Measurements from ENCODE around the gene GRM1.
A peak's percentile ranks its signal among the peaks of the same experiment; 100 is the strongest.

The GRM1 gene

DNA sequence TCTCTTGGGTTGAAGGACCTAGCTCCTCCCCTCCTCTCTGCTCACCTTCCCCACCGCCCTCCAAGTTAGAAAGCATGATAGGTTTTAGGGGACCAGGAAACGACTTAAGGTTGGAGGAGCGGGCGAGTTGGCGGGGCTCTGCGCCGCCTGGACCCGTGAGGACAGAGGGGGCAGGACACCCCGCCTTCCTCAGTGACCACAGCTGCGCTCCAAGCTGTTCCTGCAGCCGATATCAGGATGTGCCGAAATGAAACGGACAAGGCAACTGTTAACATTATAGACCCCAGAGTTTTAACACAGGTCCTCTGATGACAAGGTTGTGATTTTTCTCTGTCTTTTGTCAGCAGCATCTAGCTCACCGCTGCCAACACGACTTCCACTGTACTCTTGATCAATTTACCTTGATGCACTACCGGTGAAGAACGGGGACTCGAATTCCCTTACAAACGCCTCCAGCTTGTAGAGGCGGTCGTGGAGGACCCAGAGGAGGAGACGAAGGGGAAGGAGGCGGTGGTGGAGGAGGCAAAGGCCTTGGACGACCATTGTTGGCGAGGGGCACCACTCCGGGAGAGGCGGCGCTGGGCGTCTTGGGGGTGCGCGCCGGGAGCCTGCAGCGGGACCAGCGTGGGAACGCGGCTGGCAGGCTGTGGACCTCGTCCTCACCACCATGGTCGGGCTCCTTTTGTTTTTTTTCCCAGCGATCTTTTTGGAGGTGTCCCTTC is at the start of gene GRM1:
GRM1 (plus strand) TSS at position 212 of the 722 bp plus-strand sequence; CDS start at position 668, 456 bp downstream.
- no peak for DNase-seq

GRCh38 chr6:146009338-146009737 is 19.5 kb upstream of the GRM1 start:
- no peak for DNase-seq

GRCh38 chr6:146014233-146014632 is 14.6 kb upstream of the GRM1 start:
- no peak for DNase-seq

GRCh38 chr6:146017672-146018071 is 11.2 kb upstream of the GRM1 start:
- no peak for DNase-seq

GRCh38 chr6:146026873-146027272 is 2.0 kb upstream of the GRM1 start:
- DNase-seq = no peak

DNA sequence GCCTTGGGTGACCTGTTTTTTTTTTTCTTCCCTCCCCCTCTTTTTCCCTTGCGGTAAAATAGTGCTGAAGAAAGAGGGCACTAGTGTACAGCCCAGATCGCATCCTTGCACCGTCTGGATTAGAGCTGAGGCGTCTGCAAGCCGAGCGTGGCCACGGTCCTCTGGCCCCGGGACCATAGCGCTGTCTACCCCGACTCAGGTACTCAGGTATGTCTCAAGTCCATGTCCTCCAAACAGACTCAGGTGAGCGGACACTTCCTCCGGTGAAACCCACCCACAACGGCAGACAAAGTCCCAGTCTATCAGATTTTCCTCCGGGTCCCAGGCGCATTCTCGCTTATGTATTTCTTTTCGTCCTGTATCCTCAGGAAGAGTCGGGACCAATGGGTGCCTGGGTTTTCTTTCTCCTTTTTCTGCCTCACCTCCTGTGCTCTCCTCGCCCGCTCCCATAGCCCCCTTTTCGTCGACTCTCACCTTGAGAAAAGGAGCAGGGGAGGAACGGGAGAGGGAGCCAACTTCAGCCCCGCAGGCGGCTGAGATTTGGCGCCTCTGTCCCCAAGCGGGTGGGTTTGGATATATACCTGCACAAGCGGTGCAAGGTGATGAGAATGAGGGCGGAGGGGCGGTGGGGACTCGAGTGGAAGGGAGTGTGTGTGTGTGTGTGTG is 1.1 kb upstream of the GRM1 start:
- no peak for DNase-seq

DNA sequence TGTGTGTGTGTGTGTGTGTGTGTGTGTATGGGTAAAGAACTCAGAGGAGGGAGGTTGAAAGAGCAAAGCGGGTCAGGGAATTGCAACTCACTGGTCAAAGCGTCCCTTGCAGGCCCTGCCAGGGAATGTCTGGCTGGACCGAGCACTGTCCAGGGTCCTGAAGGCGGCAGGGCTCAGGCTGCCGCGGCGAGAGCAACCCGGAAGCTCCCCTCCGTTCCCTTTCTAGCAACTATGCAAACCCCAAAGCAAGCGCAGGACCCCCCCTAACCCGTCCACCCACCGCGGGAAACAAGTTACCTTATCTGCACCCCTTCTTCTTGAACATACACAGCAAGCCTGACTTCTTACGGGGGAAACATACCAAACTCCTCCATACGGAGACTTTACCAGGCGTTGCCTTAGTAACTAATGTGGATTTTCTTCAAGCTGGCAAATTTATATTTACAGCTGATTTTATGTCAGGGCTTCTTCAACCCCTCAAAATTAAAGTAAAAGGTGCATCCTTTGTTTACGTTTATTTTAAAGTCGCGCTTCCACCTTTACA is 538 bp upstream of the GRM1 start:
- peak; percentile 51 for DNase-seq

GRCh38 chr6:146029573-146030184 is 817 bp downstream of the GRM1 start:
- DNase-seq = no peak

DNA sequence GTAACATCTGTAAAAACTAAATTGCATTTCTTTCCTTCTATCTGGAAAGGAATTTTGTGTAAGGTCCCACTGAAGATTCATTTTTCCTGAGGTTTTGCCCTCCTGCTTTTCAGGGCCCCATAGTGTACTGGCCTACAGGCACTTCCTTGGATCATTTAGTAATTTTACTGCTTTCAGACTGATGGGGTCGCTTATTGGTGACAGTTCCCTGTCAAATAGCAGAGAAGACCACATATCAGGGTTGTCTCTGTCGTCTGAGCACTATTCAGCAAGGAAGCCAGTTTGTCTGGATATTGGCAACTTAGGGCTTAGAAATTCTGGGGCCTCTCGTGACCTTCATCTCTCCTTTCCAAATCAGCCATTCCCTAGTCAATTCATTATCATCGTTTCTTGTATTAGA is 3.5 kb downstream of the GRM1 start:
- no peak for DNase-seq

GRCh38 chr6:146040360-146040759 is 11.5 kb downstream of the GRM1 start:
- DNase-seq = no peak

DNA sequence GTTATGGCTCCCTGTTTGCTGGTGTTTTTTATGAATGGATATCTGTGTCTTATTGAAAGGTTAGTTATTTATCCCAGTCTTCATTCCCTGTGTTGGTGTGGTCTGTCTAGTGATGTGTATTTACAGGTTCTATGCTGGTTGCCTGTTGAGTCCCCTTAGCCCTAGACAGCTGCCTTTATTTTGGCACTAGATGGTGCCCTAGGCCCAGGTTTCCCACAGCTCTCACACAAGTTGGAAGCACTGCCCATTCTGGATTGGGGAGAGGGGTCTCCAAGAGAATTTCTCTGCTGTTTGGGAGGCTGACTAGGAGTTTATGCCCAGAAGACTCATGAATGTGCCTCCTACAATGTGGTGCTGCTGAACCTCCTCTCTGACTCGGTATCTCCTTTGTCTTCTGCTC is 12.4 kb downstream of the GRM1 start:
- no peak for DNase-seq

GRCh38 chr6:146047371-146047770 is 18.5 kb downstream of the GRM1 start:
- DNase-seq = no peak

- no peak for DNase-seq
Measured at GRCh38 chr6:146050168-146050567, 21.3 kb downstream of the GRM1 start.

DNA sequence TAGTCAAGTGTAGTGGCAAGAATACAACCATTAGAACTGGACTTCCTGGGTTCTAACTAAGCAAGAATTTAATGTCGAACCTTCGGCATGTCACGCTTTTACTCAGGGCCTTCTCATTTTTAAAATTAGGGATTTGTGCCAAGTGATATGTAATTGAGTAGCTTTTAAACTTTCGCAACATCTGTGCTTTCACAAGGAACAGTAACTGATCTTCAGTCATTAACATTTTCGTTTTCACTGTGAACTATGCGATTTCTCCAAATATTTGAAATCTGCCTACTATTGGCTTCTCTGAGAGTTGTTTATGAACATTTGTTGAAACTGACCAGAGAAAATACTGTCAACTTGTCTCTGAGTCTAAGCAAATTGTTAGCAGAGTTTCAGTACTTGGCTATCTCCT is 27.6 kb downstream of the GRM1 start:
- no peak for DNase-seq

- DNase-seq = no peak
Measured at GRCh38 chr6:146065690-146066089, 36.8 kb downstream of the GRM1 start.

DNA sequence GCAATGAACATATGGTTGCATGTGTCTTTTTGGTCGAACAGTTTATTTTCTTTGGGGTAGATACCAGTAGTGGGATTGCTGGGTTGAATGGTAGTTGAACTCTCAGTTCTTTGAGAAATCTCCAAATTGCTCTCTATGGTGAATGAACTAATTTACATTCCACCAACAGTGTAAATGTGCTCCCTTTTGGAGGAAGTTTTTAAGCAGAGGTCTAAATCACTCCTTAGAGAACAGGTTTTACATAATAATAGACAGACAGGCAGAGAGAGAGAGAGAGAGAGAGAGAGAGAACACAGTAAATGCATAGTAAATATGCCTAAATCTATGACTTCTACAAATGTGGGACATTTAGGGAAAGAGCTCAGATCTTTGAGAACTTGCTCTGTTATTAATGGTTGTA is 37.6 kb downstream of the GRM1 start:
- DNase-seq = no peak

DNA sequence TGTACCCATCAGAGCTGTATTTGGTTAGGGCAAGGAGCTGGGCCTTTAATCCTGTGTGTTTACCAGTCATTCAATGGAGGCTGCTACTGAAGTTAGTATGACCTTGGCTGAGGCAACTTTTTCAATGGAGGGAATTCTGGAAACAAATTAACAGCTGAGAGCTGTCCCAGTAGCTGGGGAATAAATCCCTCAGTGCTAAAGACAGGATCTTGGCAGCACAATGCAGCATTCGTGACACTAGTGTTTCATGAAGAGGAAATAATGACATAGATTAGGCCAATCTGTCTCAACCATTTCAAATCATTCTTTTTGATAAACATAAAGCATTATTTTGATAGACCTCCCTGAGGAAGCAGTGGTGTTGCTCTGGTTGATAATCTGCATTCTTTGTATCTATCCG is 42.9 kb downstream of the GRM1 start:
- DNase-seq = no peak

- DNase-seq = no peak
Measured at GRCh38 chr6:146077992-146078391, 49.1 kb downstream of the GRM1 start.

- no peak for DNase-seq
Measured at GRCh38 chr6:146087386-146087785, 58.5 kb downstream of the GRM1 start.

DNA sequence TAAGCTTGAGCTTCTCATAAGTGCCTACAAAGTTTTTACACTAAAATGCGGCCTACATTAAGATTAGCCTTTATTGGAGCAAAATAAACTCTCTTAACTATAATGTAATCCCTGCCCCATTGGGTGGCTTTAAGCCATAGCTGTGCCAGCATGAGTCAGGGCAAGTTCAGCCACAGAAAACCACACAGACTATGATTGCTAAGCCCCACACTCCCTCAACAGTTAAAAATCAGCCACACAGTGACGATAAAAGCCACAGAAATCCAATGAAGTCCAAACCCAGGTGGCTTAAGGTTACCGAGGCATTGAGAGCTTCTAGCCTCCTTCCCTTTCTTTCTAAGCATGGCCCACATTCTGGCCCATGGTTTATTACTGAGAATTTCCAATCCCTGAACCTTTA is 61.6 kb downstream of the GRM1 start:
- no peak for DNase-seq

GRCh38 chr6:146092961-146093686 is 64.3 kb downstream of the GRM1 start:
- no peak for DNase-seq

GRCh38 chr6:146095481-146095880 is 66.6 kb downstream of the GRM1 start:
- no peak for DNase-seq

- no peak for DNase-seq
Measured at GRCh38 chr6:146097586-146097985, 68.7 kb downstream of the GRM1 start.
